ENCODE data around the gene CTBP2.

Gene CTBP2

GRCh38 chr10:125043841-125044658 is 116.3 kb downstream of the CTBP2 start:
- DNase-seq (ENCODE audit: low spot score) = no peak

GRCh38 chr10:125041856-125042506 is 118.4 kb downstream of the CTBP2 start:
- no peak for DNase-seq (ENCODE audit: low spot score)

- no peak for DNase-seq (ENCODE audit: low spot score)
These were observed 121.0 kb downstream of the CTBP2 start for GRCh38 chr10:125039354-125039769.

- DNase-seq (ENCODE audit: low spot score) = no peak
These were observed 121.7 kb downstream of the CTBP2 start for GRCh38 chr10:125038637-125039036.

DNA sequence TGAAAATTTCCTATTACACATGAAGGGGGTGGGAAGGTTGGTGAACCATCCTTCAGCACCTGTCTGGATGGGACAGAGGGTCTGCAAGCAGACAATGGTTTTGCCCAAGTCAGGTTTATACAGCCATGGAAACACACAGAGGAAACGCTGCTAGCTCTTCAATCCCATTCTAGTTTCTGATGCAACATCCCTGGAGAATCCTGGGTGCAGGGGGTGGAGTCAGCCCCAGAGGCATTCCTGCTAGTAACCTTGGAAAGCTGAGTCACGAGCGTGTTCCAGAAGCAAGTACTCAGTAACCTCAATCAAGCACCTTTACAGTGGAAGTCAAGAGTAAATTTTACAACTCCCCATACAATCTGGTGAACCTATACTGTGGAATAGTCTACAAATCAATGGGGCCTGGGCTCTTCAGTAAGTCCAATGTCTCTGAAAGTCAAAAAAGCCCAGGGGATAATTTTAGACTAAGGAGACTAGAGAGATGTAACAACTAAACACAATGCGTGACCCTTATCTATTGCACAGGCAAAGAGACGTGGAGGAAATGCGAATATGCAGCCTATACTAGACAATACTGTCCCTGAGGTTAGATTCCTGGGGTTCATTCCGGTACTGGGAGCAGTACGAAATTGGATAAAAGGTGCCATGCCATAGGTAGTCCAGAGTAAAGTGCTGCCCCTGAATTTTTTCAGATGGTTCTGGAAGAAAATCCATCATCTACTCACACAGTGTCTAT is 123.1 kb downstream of the CTBP2 start:
- DNase-seq (ENCODE audit: low spot score) = peak; percentile 14

- no peak for DNase-seq (ENCODE audit: low spot score)
These were observed 124.6 kb downstream of the CTBP2 start for GRCh38 chr10:125035588-125036295.

GRCh38 chr10:125035136-125035535 is 125.2 kb downstream of the CTBP2 start:
- no peak for DNase-seq (ENCODE audit: low spot score)

- DNase-seq (ENCODE audit: low spot score) = no peak
These were observed 125.7 kb downstream of the CTBP2 start for GRCh38 chr10:125034675-125035074.

- no peak for DNase-seq (ENCODE audit: low spot score)
These were observed 127.0 kb downstream of the CTBP2 start for GRCh38 chr10:125033146-125033924.

GRCh38 chr10:125032474-125033020 is 127.8 kb downstream of the CTBP2 start:
- DNase-seq (ENCODE audit: low spot score) = no peak

DNA sequence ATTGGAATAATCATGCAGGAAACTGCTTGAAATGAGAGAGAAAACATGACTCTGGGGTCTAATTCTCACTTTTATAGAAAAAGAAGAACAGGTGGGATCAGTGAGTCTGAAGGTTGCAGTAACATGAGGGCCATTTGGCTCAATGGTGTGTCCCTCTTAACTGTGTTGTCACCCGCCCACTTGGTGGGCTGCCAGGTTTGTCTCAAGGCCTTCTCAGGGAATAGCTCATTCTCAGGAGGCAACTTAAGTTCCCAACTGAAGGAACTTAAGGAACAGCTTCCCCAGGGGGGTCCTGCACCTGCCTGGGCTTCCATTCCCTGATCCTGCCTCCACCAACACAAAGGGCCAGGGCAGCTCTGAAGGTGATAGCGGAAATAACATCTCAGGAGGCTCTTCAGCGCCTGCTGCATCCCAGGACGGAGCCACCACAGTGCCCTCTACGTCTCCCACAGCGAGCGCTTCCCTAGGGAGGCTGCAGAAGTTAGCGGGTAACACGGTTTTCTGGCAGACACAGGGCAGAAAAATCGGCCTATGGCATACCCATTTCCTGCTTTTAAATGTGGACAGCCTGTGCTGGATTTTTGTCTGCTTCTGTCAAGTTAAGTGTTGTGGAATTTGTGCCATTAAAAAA is 129.7 kb downstream of the CTBP2 start:
- no peak for DNase-seq (ENCODE audit: low spot score)

GRCh38 chr10:125029584-125030242 is 130.7 kb downstream of the CTBP2 start:
- no peak for DNase-seq (ENCODE audit: low spot score)

GRCh38 chr10:125027871-125028869 is 132.2 kb downstream of the CTBP2 start:
- no peak for DNase-seq (ENCODE audit: low spot score)

GRCh38 chr10:125026974-125027735 is 133.2 kb downstream of the CTBP2 start:
- DNase-seq (ENCODE audit: low spot score) = no peak

DNA sequence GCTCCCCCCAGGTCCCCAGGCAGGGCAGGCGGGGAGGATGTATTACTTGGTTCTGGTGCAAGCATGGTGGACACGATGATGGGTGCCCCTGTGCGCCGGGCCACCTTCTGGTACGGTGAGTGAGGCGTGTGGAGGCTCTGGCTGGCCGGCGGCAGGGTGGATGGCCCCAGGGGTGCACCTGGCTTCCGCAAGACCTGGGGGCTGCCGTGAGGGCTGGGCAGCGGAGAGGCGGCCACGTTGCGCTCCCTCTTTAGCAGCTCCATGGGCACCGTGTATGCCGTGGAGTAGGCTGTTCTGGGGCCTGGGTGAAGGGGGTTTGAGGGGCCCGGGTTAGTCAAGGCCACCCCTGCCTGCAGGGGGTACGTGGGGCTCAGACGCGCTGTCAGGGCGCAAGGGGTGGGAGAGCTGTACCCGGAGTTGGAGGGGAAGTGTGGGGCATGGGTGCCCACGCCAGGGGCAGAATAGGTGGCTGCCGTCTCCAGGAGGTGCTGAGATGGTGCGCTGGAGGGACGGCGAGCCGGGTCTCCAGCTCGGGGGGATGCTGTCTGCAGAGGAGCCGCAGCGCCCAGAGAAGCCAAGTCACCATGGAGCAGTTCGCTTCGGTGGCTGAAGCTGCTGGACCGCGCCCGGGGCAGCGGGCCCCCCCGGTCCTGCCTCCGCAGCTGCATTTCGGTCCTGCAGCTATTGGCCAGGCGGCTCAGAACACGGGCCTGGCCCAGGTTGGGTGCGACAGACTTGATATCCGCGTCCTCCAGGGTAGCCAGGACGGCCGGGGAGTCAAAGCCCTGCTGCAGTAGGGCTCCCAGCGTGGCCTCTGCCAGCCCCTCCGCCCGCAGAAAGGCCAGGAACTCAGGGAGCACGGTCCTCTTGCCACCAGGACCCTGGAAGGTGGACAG is 134.1 kb downstream of the CTBP2 start:
- DNase-seq (ENCODE audit: low spot score) = no peak

- no peak for DNase-seq (ENCODE audit: low spot score)
These were observed 135.0 kb downstream of the CTBP2 start for GRCh38 chr10:125025341-125025740.

Data from RKO (cell line).